Metanephros (tissue), 1 donor: ENCODE data around the gene TSLP. TPM values are rescaled to one million over a fixed set of nuclear protein-coding genes. Genes with fewer than 3 reads are reported as not detected.

Experiments used
- total RNA-seq: library from RNA; depleted of rRNA; stranded (reverse); fragments of >200 nt; gene quantifications from one replicate; pipeline ENCODE4 v1.2.3, GENCODE V29; 2014

Gene TSLP
- total RNA-seq: 0.12 TPM

DNA sequence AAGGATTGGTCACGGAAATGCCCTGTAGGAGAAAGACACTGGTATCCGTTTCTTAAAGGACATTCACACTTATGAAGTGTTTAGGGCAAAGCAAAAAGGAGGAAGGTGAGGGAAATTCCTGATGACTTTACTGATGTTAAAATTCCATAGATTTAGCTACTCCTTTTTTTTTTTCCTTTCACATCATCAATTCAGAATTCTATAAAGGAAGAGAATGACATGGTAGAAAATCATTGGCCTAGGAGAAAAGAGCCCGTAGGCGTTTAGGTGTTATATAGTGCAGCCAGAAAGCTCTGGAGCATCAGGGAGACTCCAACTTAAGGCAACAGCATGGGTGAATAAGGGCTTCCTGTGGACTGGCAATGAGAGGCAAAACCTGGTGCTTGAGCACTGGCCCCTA lies at the start of gene TSLP:
Gene TSLP, plus strand, starts transcription at position 301 of the 400 bp plus-strand sequence. CDS start 178 bp downstream, outside the sequence.

DNA sequence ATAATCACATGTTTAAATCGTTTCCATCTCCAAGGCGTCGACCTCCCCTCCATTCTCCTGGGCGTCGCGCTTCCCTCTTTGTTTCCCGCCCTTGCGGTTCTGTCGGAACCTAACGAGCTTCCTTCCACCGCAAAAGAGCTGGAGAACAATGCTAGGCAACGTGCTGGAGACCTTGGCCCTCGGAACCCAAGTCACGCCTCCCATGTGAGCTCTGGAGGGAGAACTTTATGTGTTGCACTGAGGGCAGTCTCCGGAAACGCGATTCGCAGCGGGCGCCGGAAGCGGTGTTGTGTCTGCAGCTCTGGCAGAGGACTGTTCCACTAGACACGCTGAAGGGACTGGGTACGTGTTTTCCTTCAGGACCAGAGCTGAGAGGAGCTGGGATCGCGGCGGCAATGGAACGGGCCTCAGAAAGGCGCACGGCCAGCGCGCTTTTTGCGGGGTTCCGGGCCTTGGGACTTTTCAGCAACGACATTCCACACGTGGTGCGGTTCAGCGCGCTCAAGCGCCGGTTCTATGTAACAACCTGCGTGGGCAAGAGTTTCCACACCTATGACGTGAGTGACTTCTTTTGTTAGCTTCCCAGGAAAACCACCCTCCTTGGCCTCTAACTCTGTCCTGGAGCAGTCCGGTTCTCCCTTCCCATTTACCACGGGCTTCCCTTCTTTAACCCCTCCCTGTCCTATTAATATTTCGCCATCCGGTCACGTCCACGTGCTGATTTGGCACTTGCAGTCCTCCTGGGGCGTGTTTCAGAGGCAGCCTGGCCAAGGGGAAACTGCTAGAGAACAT lies 20.7 kb downstream of the TSLP start, which contains the start of gene WDR36:
Gene WDR36, plus strand, starts transcription at position 287 of the 792 bp plus-strand sequence. Its CDS starts 109 bp downstream, at position 396.

Other genes starting within 250 kb of the TSLP start
- 42.3 TPM for gene WDR36, start 20.6 kb downstream of the TSLP start, total RNA-seq
- 13.9 TPM for gene CAMK4, start 152.7 kb downstream of the TSLP start, total RNA-seq